SK-N-SH treated with all-trans-retinoic acid at 6 μM for 48 hours (cell line): ENCODE data around the gene ACYP1.
A peak's percentile ranks its signal among the peaks of the same experiment; 100 is the strongest.

Experiments used
- ARNTL ChIP-seq: fragments of 450-650 bp; formaldehyde crosslinking; IDR thresholded peaks from 2 replicates; pipeline ENCODE4 v1.5.0; 2020; ENCODE audit warnings: low read depth, mild to moderate bottlenecking, moderate library complexity, borderline replicate concordance
- CREB5 ChIP-seq: fragments of 250-450 bp; sonication (Bioruptor Pico); IDR thresholded peaks from 2 replicates; pipeline ENCODE4 v1.5.1; 2020; ENCODE audit warnings: low read depth, mild to moderate bottlenecking, moderate library complexity
- CSDC2 ChIP-seq: fragments of 250-450 bp; sonication (Bioruptor Pico); IDR thresholded peaks from 2 replicates; pipeline ENCODE4 v1.5.0; 2020; ENCODE audit warnings: mild to moderate bottlenecking, moderate library complexity
- GLIS3 ChIP-seq: fragments of 250-450 bp; sonication (Bioruptor Pico); IDR thresholded peaks from 2 replicates; pipeline ENCODE4 v1.5.0; 2020; ENCODE audit warnings: mild to moderate bottlenecking, moderate library complexity
- ISL1 ChIP-seq: fragments of 250-450 bp; sonication (Bioruptor Pico); IDR thresholded peaks from 2 replicates; pipeline ENCODE4 v2.1.2; 2022; ENCODE audit warnings: mild to moderate bottlenecking, moderate library complexity
- OSR1 ChIP-seq: fragments of 250-450 bp; sonication (Bioruptor Pico); IDR thresholded peaks from 2 replicates; pipeline ENCODE4 v1.8.0; 2022; ENCODE audit warnings: moderate library complexity, mild to moderate bottlenecking, inconsistent platforms
- PATZ1 ChIP-seq: fragments of 250-450 bp; sonication (Bioruptor Pico); IDR thresholded peaks from 2 replicates; pipeline ENCODE4 v1.8.0; 2020; ENCODE audit warnings: mild to moderate bottlenecking, moderate library complexity, borderline replicate concordance
- POU6F1 ChIP-seq: fragments of 250-450 bp; sonication (Bioruptor Pico); IDR thresholded peaks from 2 replicates; pipeline ENCODE4 v1.8.0; 2021; ENCODE audit warnings: low read depth, mild to moderate bottlenecking, moderate library complexity, borderline replicate concordance
- PPARA ChIP-seq: fragments of 250-450 bp; sonication (Bioruptor Pico); IDR thresholded peaks from 2 replicates; pipeline ENCODE4 v1.5.0; 2020; ENCODE audit warnings: mild to moderate bottlenecking, borderline replicate concordance
- TOX ChIP-seq: fragments of 250-450 bp; sonication (Bioruptor Pico); IDR thresholded peaks from 2 replicates; pipeline ENCODE4 v1.8.0; 2021; ENCODE audit warnings: mild to moderate bottlenecking, moderate library complexity, borderline replicate concordance
- TSHZ2 ChIP-seq: fragments of 250-450 bp; sonication (Bioruptor Pico); IDR thresholded peaks from 2 replicates; pipeline ENCODE4 v1.5.0; 2020; ENCODE audit warnings: mild to moderate bottlenecking, moderate library complexity
- ZFP3 ChIP-seq: fragments of 250-450 bp; sonication (Bioruptor Pico); IDR thresholded peaks from 2 replicates; pipeline ENCODE4 v1.5.0; 2020; ENCODE audit warnings: mild to moderate bottlenecking, moderate library complexity

GRCh38 chr14:75059642-75060041, 4.2 kb downstream of the ACYP1 start:
- TF ChIP-seq PPARA (CRISPR knock-in tag), result no peak
- no peak for TF ChIP-seq ARNTL (CRISPR knock-in tag)
- peak; percentile 98 for TF ChIP-seq CREB5 (CRISPR knock-in tag)
- TF ChIP-seq CSDC2 (CRISPR knock-in tag), result peak; percentile 81; the same call in 1 of the 2 replicates
- no peak for TF ChIP-seq ZFP3 (CRISPR knock-in tag)
- TF ChIP-seq TSHZ2 (CRISPR knock-in tag), result peak; percentile 72
- peak; percentile 85 for TF ChIP-seq TOX (CRISPR knock-in tag)
- peak; percentile 59; the same call in 1 of the 2 replicates for TF ChIP-seq POU6F1 (CRISPR knock-in tag)
- TF ChIP-seq GLIS3 (CRISPR knock-in tag), result no peak
- TF ChIP-seq ISL1 (CRISPR knock-in tag), result peak; percentile 96
- peak; percentile 81 for TF ChIP-seq PATZ1
- TF ChIP-seq OSR1 (CRISPR knock-in tag), result no peak
